GM19328 (cell line): ENCODE measurements around the gene DDX39A.
A peak's percentile ranks its signal among the peaks of the same experiment; 100 is the strongest.
"Not testable (repeated sequence)": the region's sequence is repeated elsewhere in the genome, so short reads cannot be mapped to it uniquely, and the experiment has no call there.

Source experiments
- ATAC-seq: cut with Tn5 transposase; IDR thresholded peaks from one replicate; pipeline ENCODE4 v1.9.1; 2021; ENCODE audit warnings: mild to moderate bottlenecking, moderate library complexity; ENCODE audit not compliant: unreplicated experiment

Gene DDX39A

GRCh38 chr19:14419106-14419813 is at the start of gene DDX39A:
DDX39A (minus strand) TSS chr19:14419341; CDS start chr19:14413220, 6,121 bp downstream.
- ATAC-seq = peak; percentile 92

DNA sequence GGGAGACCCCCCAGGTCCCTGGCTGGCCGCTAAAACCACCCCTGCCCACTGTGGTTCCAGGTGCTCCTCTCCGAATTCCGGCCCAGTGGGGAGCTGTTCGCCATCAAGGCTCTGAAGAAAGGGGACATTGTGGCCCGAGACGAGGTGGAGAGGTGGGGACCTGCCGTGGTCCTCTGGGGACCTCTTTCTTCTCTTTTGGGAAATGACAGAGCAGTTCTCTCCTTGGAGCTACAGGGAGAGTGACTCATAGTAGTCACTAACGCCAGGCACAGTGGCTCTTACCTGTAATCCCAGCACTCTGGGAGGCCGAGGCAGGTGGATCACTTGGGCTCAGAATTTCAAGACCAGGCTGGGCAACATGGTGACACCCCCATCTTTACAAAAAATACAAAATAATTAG is 48.7 kb upstream of the DDX39A start:
- no peak for ATAC-seq

GRCh38 chr19:14467391-14467790 is 48.2 kb upstream of the DDX39A start:
- no peak for ATAC-seq

DNA sequence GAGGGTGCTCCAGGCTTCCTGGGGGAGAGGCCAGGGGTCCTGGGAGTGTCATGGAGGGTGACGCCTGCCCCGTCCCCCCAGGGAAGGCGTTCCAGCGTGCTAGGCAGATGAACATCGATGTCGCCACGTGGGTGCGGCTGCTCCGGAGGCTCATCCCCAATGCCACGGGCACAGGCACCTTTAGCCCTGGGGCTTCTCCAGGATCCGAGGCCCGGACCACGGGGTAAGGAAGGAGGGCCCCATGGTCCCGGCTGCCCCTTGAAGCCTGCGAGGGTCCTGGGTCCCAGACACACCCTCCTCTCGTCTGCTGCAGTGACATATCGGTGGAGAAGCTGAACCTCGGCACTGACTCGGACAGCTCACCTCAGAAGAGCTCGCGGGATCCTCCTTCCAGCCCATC is 44.6 kb upstream of the DDX39A start:
- no peak for ATAC-seq

- ATAC-seq = not testable (repeated sequence)
Measured at GRCh38 chr19:14462401-14462800, 43.3 kb upstream of the DDX39A start.

- no peak for ATAC-seq
Measured at GRCh38 chr19:14460935-14461334, 41.8 kb upstream of the DDX39A start.

- no peak for ATAC-seq
Measured at GRCh38 chr19:14459703-14460102, 40.6 kb upstream of the DDX39A start.

- not testable (repeated sequence) for ATAC-seq
Measured at GRCh38 chr19:14452303-14452702, 33.2 kb upstream of the DDX39A start.

- no peak for ATAC-seq
Measured at GRCh38 chr19:14450876-14451275, 31.7 kb upstream of the DDX39A start.

DNA sequence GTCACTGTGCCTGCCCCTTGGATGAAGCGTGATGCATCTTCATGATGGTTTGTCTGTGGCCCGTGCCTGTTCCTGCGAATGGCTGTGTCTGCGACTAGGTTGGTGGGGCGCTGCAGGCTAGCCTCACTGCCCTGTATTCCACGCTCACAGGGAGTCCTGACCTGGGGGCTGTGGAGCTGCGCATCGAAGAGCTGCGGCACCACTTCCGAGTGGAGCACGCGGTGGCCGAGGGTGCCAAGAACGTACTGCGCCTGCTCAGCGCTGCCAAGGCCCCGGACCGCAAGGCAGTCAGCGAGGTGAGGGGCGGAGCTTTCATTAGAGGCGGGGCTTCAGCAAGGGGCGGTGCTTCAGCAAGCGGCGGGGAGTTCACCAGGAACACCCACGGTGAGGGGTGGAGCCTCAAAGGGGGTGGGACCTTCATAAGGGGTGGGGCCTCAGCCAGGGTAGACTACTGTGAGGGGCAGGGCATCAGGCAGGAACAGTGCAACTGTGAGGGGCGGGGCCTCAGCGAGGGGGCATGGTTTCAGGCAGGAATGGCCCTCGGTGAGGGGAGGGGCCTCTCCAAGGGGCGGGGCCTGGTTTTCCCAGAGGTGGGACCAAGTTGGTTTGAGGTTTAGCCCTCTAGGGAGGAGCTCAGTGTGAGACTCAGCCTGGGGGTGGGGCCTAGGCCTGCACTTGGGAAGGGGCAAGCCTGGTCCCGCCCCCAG is 31.2 kb upstream of the DDX39A start:
- ATAC-seq = no peak

DNA sequence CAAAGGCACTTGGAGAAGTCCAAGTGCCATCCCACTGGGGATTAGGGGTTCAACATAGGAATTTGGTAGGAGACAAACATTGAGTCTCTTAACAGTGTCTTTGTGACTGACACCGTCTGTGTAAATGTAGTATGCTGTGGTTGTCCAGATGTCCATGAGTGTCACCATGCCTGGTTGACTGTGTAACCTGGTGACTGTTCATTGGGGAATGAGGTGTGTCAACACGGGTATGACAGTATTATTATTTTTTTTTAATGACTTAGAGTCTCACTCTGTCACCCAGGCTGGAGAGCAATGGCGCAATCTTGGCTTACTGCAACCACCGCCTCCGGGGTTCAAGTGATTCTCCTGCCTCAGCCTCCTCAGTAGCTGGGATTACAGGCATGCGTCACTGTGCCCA is 30.2 kb upstream of the DDX39A start:
- ATAC-seq = no peak

DNA sequence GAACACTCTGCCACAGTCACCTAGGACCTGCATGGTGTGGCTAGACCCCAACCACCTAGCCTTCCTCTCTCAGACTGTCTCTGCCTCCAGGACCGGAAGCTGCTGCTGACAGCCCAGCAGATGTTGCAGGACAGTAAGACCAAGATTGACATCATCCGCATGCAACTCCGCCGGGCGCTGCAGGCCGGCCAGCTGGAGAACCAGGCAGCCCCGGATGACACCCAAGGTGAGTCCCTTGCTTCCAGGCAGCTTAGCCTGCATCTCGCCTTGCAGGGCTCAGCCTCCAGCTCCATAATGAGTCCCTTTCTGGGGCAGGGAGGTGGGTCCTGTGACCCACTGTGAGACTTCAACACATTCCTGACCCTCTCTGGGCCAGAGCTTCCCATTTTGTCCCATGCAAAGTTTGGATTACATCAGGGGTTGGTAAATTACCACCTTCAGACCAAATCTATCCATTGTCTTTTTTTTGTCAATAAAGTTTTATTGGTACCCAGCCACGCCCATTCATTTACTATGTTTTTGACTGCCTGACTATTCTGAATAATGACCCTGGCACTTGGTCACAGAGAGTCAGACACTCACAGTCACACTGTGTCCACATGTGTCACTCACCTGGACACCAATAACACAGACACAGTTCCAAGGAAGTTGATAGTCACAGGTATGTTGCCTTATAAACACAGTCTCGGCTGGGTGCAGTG is 27.3 kb upstream of the DDX39A start:
- ATAC-seq = no peak

DNA sequence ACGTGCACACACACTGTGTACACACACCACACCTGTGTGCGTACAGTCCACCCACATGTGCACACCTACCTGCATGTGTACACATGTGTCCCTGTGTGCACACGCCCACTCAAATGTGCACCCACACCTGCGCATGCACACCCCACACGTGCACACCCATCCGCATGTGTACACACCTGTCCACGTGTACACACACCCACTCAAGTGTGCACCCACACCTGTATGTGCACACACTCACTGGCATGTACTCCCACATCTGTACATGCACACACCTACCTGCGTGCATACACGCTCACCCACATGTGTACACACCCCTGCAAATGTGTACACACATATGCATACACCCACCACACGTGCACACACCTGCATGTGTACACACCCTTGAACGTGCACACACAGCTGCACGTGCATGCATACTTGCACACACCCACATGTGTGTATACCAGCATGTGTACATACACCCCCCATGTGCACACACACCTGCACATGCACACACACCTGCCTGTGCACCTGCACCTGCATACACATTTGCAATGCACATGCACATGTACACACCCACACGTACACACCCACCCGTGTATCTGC is 24.6 kb upstream of the DDX39A start:
- no peak for ATAC-seq

DNA sequence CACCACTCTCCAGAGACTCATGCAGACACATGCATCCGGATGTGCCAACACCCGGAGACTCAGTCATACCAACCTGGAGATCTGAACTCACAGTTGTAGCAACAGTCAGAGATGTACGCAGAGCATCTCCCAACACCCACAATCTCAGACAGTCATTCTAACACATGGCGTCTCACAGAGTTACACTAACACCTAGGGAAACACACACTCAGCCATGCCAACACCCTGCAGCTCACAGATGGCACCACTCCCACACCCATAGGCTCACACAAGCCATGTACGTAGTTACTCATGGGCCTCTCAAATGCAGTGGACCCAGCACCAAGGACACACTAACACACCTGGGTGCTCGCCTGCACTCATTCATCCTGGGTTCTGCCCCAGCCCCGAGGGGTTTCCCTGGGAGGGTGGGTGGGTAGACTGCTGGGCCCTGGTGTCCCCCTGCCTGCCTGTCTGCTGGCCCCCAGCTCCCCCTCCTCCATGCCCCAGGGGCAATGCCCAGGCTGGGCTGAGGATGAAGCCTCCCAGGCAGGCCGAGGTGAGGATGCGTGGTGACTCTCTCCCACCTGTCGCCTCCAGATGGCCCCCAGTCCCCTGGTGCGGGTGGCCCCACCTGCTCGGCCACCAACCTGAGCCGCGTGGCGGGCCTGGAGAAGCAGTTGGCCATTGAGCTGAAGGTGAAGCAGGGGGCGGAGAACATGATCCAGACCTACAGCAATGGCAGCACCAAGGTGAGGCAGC is 23.9 kb upstream of the DDX39A start:
- no peak for ATAC-seq

DNA sequence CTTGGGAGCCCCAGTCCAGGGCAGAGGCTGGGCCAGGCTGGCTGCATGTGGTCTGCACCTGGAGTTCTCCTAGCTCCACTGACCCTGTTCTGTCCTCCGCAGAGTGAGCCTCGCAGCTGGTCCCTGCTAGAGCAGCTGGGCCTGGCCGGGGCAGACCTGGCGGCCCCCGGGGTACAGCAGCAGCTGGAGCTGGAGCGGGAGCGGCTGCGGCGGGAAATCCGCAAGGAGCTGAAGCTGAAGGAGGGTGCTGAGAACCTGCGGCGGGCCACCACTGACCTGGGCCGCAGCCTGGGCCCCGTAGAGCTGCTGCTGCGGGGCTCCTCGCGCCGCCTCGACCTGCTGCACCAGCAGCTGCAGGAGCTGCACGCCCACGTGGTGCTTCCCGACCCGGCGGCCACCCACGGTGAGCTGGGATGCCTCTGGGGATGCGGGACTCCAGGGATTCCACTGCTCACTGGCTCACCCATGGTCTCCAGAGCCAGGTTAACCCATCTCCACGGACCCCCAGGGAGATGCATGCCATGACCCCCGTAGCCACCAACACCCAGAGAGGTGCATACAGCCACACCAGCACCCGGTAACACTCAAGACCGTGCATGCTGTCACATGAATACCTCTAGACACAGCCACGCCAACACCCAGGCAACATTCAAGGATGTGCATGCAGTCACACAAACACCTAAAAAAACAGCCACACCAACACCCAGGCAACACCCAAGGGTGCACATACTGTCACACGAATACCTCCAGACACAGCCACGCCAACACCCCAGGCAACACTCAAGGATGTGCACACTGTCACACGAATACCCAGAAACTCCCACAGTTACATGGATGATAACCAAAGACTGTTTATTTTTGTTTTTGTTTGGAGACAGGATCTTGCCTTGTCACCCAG is 22.1 kb upstream of the DDX39A start:
- no peak for ATAC-seq

DNA sequence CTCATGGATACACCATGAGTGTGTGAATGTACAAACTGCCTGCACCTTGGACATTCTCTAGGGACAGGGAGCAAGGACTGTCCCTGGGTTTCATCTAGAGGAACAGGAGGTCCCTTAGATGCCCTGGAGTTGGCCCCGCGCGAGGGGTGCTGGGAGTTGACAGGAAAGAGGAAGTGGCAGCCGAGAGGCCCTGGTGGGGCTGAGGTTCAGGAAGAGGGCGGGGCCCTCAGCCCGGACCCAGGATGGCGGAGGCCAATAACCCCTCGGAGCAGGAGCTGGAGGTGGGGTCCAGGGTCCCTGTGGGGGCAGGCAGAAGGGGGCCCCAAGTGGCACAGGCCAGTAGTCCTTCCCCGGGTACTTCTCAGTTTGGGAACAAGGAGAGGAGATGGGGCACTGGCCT is 20.9 kb upstream of the DDX39A start:
- ATAC-seq = peak; percentile 53

DNA sequence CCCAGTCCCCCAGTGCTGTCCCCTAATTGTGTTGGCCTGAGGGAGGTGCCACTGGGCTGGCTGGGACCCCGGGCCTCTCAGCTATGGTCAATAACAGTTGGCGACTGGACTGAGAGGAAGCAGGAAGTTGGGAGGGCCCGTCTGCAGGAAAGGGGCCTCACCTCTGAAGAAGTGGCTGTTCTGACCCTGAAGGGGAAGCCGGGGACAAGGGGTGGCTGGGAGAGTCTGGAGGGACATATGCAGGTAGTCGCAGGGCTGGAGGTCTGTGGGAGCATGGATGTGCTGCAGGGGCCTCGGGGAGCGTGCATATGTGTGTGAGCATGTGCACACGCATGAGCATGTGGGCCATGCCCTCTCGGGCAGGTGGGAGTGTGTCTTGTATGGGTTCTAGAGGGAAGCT is 19.9 kb upstream of the DDX39A start:
- ATAC-seq = no peak

DNA sequence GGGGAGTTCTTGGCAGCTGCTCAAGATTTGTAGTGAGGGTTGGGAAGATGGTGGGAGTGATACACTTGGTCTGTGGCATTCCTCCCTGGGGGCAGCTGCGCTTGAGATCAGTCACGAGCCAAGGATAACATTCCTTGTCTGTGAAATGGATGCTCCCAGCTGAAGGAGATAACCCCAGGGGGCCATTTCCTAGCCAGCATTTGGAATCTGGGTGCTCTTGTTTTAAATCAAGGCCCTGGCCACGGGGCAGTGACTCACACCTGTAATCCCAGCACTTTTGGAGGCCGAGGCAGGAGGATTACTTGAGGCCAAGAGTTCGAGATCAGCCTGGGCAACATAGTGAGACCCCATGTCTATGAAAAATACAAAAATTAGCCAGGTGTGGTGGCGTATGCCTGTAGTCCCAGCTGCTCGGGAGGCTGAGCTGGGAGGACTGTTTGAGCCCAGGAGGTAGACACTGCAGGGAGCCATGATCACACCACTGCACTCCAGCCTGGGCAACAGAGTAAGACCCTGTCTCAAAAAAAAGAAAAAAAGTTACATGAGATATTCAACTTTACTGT is 18.5 kb upstream of the DDX39A start:
- ATAC-seq = no peak

- ATAC-seq = no peak
Measured at GRCh38 chr19:14435320-14436050, 16.3 kb upstream of the DDX39A start.
